AG10803 (cell line): ENCODE data around the gene ITGB6.

Source experiments
- DNase-seq: peaks from one replicate; pipeline ENCODE4 v3.0.0; 2010; ENCODE audit warnings: low read depth
- H3K4me3 ChIP-seq: 2 replicates; pipeline ENCODE4 v1.5.1; 2011; ENCODE audit warnings: mild to moderate bottlenecking, low read length, control low read depth
- TF ChIP-seq, protein P1 (sequence below): conservative IDR thresholded peaks from 2 replicates; pipeline ENCODE4 v1.5.1; 2011; ENCODE audit warnings: mild to moderate bottlenecking, low read length, control low read depth, inconsistent platforms

The ITGB6 gene

GRCh38 chr2:160052531-160052930 is 147.5 kb downstream of the ITGB6 start:
- DNase-seq = no peak
- TF ChIP-seq, protein P1, sequence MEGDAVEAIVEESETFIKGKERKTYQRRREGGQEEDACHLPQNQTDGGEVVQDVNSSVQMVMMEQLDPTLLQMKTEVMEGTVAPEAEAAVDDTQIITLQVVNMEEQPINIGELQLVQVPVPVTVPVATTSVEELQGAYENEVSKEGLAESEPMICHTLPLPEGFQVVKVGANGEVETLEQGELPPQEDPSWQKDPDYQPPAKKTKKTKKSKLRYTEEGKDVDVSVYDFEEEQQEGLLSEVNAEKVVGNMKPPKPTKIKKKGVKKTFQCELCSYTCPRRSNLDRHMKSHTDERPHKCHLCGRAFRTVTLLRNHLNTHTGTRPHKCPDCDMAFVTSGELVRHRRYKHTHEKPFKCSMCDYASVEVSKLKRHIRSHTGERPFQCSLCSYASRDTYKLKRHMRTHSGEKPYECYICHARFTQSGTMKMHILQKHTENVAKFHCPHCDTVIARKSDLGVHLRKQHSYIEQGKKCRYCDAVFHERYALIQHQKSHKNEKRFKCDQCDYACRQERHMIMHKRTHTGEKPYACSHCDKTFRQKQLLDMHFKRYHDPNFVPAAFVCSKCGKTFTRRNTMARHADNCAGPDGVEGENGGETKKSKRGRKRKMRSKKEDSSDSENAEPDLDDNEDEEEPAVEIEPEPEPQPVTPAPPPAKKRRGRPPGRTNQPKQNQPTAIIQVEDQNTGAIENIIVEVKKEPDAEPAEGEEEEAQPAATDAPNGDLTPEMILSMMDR = no peak
- H3K4me3 ChIP-seq = no peak overlapping the region

GRCh38 chr2:160051371-160051800 is 148.7 kb downstream of the ITGB6 start:
- TF ChIP-seq, protein P1 = no peak
- peak; percentile 31 for DNase-seq
- H3K4me3 ChIP-seq = no peak overlapping the region

DNA sequence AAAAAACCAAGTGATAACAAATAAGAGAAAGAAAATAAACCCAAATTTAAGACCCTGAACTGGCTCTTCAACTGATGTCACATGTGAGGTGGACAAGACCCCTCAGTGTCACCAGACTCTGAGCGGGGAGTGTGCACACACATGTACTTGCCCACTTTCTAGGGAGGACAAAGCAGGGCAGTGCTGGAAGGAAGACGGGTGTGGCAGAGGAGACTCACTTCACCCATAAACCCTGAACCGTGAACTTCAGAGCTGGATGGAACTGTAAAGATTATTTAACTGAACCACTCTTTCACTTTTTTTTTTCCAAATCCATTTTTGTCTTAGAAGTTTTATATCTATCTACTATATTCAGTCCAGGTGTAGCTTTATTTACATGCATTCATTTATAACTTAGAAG is 149.9 kb downstream of the ITGB6 start:
- TF ChIP-seq, protein P1 = no peak
- H3K4me3 ChIP-seq = no peak overlapping the region
- DNase-seq = no peak
